HepG2 (cell line): ENCODE measurements around the gene AAMP. TPM values are rescaled to one million over a fixed set of nuclear protein-coding genes. Genes with fewer than 3 reads are reported as not detected.

Source experiments
- ADNP ChIP-seq: sonication (generic); formaldehyde crosslinking; IDR thresholded peaks from 2 replicates; pipeline ENCODE4 v1.4.0; 2020; ENCODE audit warnings: missing genetic modification reagents
- ATF7-NPFF ChIP-seq: sonication (generic); formaldehyde crosslinking; IDR thresholded peaks from 2 replicates; pipeline ENCODE4 v1.8.1; 2023; ENCODE audit warnings: mild to moderate bottlenecking, low read depth, missing genetic modification reagents, moderate library complexity
- BCL6 ChIP-seq: IDR thresholded peaks from 2 replicates; pipeline ENCODE4 v1.6.1; 2016; ENCODE audit warnings: missing genetic modification reagents, missing compliant biosample characterization
- CHD2 ChIP-seq: IDR thresholded peaks from 2 replicates; pipeline ENCODE4 v1.6.1; 2011; ENCODE audit warnings: low read depth, low read length, improper control_type of control experiment
- NCOR1 ChIP-seq: fragments of 200-600 bp; sonication (generic); IDR thresholded peaks from 2 replicates; pipeline ENCODE4 v1.7.0; 2017; ENCODE audit warnings: antibody characterized with exemption, low read length, borderline replicate concordance
- TP53 ChIP-seq: sonication (generic); formaldehyde crosslinking; conservative IDR thresholded peaks from 2 replicates; pipeline ENCODE4 v1.4.0; 2020; ENCODE audit warnings: missing genetic modification reagents
- ZFP82 ChIP-seq: sonication (generic); formaldehyde crosslinking; IDR thresholded peaks from 2 replicates; pipeline ENCODE4 v1.5.1; 2020; ENCODE audit warnings: mild to moderate bottlenecking, missing genetic modification reagents, borderline replicate concordance
- ZNF496 ChIP-seq: sonication (generic); formaldehyde crosslinking; IDR thresholded peaks from 2 replicates; pipeline ENCODE4 v1.8.1; 2023; ENCODE audit warnings: mild to moderate bottlenecking, moderate library complexity, missing genetic modification reagents; ENCODE audit not compliant: insufficient replicate concordance
- ZNF549 ChIP-seq: sonication (generic); formaldehyde crosslinking; IDR thresholded peaks from 2 replicates; pipeline ENCODE4 v1.5.0; 2020; ENCODE audit warnings: missing genetic modification reagents
- ZNF550 ChIP-seq: sonication (generic); formaldehyde crosslinking; IDR thresholded peaks from 2 replicates; pipeline ENCODE4 v1.4.0; 2020; ENCODE audit warnings: mild to moderate bottlenecking, missing genetic modification reagents, borderline replicate concordance
- polyA plus RNA-seq, 8 experiments: library from polyadenylated mRNA; depleted of rRNA in 3 of 8; stranded (reverse) in 7 of 8; unstranded in 1 of 8; fragments of >200 nt; fragmentation: Illumina TruSeq in 4 of 8; extraction: Trizol in 4 of 8; gene quantifications; 2 replicates each; pipeline versions ENCODE4 v1.2.1 to v1.2.3, GENCODE V29; 2011 to 2016; ENCODE audit warnings: low read depth in 4 of 8, missing spikeins in 1 of 8, mixed read lengths in 1 of 8; ENCODE audit not compliant: insufficient read depth in 1 of 8
- total RNA-seq, 5 experiments: library from RNA; depleted of rRNA; stranded (reverse); fragments of >200 nt; fragmentation: Illumina TruSeq; extraction: Trizol; gene quantifications; 2 replicates each; pipeline ENCODE4 v1.2.3, GENCODE V29; 2016; ENCODE audit warnings: low read depth in 1 of 5
- TF ChIP-seq, protein P1 (sequence below): sonication (generic); formaldehyde crosslinking; IDR thresholded peaks from 2 replicates; pipeline ENCODE4 v1.5.1; 2020; ENCODE audit warnings: mild to moderate bottlenecking, missing genetic modification reagents, borderline replicate concordance
- TF ChIP-seq, protein P2 (sequence below): sonication (generic); formaldehyde crosslinking; IDR thresholded peaks from 2 replicates; pipeline ENCODE4 v1.8.1; 2023; ENCODE audit warnings: mild to moderate bottlenecking, missing genetic modification reagents, borderline replicate concordance
- TF ChIP-seq, protein P3 (sequence below): IDR thresholded peaks from 2 replicates; pipeline ENCODE4 v1.6.1; 2016; ENCODE audit warnings: missing biosample characterization, missing genetic modification reagents, low read depth
- TF ChIP-seq, protein P4 (sequence below): sonication (generic); formaldehyde crosslinking; IDR thresholded peaks from 2 replicates; pipeline ENCODE4 v1.4.0; 2020; ENCODE audit warnings: missing genetic modification reagents, mild to moderate bottlenecking, borderline replicate concordance

AAMP gene
- total and polyA plus RNA-seq, 2 of the 13 experiments (the other 11 are each of a cell fraction or from before 2014, with no cell fraction given): 110 to 186 TPM

DNA sequence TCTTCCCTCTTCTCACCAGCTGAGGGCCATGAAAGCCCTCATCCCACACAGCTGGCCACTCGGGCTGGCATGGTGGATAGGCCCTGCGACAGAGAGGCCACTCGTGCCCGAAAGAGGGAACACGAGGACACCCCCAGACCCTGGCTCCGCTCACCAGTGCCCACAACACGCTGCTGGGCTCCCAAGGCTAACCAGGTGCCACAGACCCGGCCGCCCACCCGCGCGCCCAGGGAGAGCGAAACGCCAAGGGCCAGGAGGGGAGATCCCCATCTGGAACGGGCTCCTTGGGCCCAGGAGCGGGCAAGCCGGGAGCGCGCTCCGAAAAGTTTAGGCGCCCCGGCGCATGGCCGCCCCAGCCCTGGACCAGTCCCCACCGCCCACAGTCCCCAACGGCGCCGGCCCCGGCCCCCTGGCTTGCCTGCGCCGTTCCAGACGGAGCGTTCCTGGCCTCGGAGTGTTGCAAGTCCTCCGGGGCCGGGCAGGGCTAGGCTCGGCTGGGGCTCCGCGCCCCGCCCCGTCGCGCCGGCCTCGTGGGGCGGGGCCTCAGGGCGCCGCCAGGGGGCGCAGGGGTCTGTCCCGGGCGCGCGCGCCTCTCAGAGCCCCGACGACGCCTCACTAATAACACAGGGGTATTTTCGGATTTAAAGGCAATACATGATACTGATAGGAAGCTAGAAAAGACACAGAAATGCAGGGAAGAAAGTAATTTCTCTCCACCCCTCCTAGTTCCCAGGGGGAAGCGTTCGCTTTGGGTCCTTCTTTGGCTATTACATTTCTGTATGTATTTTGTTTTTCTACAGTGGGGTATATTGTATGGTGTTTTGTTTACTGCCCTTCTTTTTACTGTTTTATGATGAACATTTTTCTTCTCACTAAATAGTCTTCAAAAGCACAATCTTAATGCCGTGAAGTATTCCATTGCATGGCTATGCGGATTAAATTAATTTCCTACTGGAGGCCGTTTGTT, 22.4 kb upstream of the AAMP start, which contains the start of gene TMBIM1 (continued):
- TF ChIP-seq ZNF496 (CRISPR knock-in tag): no peak
- TF ChIP-seq, protein P1, sequence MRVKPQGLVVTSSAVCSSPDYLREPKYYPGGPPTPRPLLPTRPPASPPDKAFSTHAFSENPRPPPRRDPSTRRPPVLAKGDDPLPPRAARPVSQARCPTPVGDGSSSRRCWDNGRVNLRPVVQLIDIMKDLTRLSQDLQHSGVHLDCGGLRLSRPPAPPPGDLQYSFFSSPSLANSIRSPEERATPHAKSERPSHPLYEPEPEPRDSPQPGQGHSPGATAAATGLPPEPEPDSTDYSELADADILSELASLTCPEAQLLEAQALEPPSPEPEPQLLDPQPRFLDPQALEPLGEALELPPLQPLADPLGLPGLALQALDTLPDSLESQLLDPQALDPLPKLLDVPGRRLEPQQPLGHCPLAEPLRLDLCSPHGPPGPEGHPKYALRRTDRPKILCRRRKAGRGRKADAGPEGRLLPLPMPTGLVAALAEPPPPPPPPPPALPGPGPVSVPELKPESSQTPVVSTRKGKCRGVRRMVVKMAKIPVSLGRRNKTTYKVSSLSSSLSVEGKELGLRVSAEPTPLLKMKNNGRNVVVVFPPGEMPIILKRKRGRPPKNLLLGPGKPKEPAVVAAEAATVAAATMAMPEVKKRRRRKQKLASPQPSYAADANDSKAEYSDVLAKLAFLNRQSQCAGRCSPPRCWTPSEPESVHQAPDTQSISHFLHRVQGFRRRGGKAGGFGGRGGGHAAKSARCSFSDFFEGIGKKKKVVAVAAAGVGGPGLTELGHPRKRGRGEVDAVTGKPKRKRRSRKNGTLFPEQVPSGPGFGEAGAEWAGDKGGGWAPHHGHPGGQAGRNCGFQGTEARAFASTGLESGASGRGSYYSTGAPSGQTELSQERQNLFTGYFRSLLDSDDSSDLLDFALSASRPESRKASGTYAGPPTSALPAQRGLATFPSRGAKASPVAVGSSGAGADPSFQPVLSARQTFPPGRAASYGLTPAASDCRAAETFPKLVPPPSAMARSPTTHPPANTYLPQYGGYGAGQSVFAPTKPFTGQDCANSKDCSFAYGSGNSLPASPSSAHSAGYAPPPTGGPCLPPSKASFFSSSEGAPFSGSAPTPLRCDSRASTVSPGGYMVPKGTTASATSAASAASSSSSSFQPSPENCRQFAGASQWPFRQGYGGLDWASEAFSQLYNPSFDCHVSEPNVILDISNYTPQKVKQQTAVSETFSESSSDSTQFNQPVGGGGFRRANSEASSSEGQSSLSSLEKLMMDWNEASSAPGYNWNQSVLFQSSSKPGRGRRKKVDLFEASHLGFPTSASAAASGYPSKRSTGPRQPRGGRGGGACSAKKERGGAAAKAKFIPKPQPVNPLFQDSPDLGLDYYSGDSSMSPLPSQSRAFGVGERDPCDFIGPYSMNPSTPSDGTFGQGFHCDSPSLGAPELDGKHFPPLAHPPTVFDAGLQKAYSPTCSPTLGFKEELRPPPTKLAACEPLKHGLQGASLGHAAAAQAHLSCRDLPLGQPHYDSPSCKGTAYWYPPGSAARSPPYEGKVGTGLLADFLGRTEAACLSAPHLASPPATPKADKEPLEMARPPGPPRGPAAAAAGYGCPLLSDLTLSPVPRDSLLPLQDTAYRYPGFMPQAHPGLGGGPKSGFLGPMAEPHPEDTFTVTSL (CRISPR knock-in tag): no peak
- TF ChIP-seq, protein P2, sequence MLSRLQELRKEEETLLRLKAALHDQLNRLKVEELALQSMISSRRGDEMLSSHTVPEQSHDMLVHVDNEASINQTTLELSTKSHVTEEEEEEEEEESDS: no peak; the same call in 1 of the 2 replicates
- TF ChIP-seq BCL6 (CRISPR knock-in tag): no peak; the same call in 1 of the 2 replicates
- TF ChIP-seq TP53 (CRISPR knock-in tag): no peak
- TF ChIP-seq, protein P3, sequence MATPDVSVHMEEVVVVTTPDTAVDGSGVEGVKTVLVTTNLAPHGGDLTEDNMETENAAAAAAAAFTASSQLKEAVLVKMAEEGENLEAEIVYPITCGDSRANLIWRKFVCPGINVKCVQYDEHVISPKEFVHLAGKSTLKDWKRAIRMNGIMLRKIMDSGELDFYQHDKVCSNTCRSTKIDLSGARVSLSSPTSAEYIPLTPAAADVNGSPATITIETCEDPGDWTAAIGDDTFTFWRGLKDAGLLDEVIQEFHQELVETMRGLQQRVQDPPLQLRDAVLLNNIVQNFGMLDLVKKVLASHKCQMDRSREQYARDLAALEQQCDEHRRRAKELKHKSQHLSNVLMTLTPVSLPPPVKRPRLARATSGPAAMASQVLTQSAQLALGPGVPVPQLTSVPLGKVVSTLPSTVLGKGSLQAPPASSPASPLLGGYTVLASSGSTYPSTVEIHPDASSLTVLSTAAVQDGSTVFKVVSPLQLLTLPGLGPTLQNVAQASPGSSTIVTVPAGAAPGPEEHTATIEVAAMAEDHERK: no peak
- TF ChIP-seq CHD2: no peak
- TF ChIP-seq NCOR1: no peak
- TF ChIP-seq ZFP82 (CRISPR knock-in tag): 0 out of 2 replicates have a peak, but pooled peaks have one; percentile 83
- no peak for TF ChIP-seq ZNF549 (CRISPR knock-in tag)
- peak; percentile 74; the same call in 1 of the 2 replicates for TF ChIP-seq ADNP
- no peak for TF ChIP-seq ZNF550 (CRISPR knock-in tag)
- no peak for TF ChIP-seq ATF7-NPFF
- TF ChIP-seq, protein P4, sequence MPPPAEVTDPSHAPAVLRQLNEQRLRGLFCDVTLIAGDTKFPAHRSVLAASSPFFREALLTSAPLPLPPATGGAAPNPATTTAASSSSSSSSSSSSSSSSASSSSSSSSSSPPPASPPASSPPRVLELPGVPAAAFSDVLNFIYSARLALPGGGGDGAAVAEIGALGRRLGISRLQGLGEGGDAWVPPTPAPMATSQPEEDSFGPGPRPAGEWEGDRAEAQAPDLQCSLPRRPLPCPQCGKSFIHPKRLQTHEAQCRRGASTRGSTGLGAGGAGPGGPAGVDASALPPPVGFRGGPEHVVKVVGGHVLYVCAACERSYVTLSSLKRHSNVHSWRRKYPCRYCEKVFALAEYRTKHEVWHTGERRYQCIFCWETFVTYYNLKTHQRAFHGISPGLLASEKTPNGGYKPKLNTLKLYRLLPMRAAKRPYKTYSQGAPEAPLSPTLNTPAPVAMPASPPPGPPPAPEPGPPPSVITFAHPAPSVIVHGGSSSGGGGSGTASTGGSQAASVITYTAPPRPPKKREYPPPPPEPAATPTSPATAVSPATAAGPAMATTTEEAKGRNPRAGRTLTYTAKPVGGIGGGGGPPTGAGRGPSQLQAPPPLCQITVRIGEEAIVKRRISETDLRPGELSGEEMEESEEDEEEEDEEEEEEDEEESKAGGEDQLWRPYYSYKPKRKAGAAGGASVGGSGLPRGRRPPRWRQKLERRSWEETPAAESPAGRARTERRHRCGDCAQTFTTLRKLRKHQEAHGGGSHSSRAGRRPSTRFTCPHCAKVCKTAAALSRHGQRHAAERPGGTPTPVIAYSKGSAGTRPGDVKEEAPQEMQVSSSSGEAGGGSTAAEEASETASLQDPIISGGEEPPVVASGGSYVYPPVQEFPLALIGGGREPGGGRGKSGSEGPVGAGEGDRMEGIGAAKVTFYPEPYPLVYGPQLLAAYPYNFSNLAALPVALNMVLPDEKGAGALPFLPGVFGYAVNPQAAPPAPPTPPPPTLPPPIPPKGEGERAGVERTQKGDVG (CRISPR knock-in tag): 0 out of 2 replicates have a peak, but pooled peaks have one; percentile 46
